Measurements from ENCODE around the gene CD109. TPM values are rescaled to one million over a fixed set of nuclear protein-coding genes. Genes with fewer than 3 reads are reported as not detected.
"Not testable (repeated sequence)": the region's sequence is repeated elsewhere in the genome, so short reads cannot be mapped to it uniquely, and the experiment has no call there.

Gene CD109
- total RNA-seq, 1 donor from 2014 or later = 7.6 TPM

DNA sequence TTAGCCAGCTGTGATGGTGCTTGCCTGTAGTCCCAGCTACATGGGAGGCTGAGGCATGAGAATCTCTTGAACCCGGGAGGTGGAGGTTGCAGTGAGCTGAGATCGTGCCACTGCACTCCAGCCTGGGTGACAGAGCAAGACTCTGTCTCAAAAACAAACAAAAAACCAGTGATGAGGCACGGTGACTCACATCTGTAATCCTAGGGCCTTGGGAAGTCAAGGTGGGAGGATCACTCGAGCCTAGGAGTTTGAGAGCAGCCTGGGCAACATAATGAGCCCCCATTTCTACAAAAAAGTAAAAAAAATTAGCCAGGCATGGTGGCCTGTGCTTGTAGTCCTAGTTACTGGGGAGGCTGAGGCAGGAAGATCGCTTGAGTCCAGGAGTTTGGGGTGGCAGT is 19.1 kb downstream of the CD109 start:
- ATAC-seq; intact Hi-C loops (cut with micrococcal nuclease); DNase-seq: not testable (repeated sequence)

DNA sequence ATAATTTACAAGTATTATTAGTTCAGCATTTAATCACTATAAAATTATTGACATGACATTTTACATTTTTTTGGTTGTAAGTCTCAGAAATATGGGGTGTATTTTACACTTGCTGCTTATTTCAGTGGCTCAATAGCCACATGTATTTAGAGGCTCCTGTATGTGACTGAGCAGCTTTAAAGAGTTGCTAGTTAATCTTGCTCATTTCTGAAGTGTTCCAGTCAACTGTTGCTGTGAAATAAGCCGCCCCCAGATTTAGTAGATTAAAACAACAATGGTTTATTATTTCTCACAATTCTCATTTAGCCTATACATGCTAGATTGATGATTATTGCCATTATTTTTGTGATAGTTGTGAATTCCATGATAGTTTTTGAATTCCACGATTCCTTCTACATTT is 23.0 kb downstream of the CD109 start:
- DNase-seq (no peak), ATAC-seq (no peak)
- intact Hi-C loops (cut with micrococcal nuclease) = no loop called here

DNA sequence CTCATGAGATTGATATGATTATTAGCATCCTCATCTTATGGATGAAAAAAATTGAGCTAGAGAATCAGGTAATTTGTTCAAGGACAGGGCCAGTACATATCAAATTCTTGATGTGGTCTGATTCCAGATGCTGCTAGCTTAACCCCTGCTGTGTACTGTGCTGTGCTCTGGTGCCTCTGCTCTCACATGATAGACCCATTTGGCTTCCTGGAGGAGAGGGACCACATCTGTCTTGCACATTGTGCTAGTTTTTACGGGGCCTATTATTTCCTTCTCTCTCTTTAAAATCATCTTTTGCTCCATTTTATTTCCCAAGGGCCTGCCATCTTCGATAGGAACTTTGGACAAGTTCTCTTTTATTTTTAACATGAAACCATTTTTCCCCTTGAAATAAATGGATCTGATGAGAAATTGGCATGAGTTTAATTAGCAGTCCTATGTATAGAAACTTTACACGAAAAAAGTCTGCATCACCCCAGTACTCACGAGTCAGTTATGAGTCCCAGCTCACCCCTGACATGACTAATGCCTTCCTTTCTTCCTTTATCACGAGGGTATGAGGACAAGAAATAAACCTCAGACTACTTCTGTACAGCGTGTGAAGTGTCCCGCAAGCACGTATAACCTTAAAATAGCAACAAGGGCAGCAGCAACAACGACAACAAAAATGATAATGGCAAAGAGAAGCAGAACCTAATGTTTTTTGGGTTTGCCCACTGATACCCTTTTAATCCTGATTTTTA is 26.5 kb downstream of the CD109 start:
- DNase-seq (no peak), ATAC-seq (peak; percentile 96)
- intact Hi-C loops (cut with micrococcal nuclease) = no loop called here

DNA sequence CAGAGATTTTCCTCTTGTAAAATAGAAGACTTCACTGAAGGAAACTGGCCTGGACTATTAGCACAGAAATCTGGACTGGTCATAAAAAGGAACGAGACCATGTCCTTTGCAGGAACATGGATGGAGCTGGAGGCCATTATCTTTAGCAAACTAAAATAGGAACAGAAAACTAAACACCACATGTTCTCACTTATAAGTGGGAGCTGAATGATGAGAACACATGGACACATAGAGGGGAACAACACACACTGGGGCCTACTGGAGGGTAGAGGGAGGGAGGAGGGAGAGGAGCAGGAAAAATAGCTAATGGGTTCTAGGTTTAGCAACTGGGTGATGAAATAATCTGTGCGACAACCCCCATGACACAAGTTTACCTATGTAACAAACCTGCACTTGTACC is 27.5 kb downstream of the CD109 start:
- DNase-seq; intact Hi-C loops (cut with micrococcal nuclease): not testable (repeated sequence)
- ATAC-seq = peak; percentile 88

DNA sequence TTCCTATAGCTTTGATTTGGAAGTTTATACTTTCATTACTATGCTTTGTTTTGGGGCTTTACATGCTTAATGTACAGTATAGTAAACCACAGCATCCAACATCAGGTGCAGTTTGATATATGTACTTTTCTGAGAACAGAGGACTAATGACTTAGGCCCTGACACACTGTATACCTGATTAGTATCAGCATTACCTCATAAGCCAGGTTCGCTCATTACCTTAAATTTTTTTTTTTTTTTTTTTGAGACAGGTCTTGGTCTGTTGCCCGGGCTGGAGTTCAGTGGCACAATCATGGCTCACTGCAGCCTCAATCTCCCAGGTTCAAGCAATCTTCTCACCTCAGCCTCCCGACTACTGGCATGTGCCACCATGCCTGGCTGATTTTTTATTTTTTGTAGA is 28.4 kb downstream of the CD109 start:
- intact Hi-C loops (cut with micrococcal nuclease) = no loop called here
- DNase-seq (no peak), ATAC-seq (no peak)

DNA sequence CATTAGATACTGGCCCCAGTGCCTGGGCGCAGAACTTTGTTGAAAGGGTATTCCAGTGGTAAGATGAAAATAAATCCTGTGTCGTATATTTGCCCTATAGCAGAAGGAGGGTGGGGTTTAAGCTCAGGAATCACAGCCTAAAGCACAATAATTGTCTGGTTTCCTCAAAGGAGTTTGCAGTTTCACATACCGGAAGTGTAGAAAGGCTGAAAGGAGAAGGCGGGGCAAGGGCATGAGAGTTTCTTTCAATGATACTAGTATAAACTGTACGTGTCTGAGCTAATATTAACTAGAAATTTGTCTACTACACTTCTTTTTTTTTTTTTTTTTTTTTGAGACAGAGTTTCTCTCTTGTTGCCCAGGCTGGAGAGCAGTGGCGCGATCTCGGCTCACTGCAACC is 29.2 kb downstream of the CD109 start:
- intact Hi-C loops (cut with micrococcal nuclease); ATAC-seq; DNase-seq: not testable (repeated sequence)

DNA sequence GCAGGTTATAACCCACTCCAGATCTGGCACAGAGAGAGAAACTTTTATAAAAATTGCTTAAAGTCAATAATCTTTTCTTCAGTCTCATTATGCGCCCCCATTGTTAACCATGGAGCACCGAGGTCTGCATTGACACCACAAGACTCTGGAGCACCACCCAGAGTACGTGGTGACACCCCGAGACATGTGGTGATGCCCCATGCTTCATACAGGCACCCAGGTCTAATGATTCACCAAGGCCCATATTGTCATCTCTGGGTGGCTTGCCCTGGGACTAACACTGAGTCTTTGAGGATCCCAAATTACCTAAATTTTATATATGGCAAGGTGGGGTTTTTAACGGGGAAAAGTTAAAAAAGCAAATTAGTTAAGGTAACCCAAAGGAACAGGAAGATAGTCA is 31.1 kb downstream of the CD109 start:
- ATAC-seq (no peak), DNase-seq (no peak)
- intact Hi-C loops (cut with micrococcal nuclease) = no loop called here

DNA sequence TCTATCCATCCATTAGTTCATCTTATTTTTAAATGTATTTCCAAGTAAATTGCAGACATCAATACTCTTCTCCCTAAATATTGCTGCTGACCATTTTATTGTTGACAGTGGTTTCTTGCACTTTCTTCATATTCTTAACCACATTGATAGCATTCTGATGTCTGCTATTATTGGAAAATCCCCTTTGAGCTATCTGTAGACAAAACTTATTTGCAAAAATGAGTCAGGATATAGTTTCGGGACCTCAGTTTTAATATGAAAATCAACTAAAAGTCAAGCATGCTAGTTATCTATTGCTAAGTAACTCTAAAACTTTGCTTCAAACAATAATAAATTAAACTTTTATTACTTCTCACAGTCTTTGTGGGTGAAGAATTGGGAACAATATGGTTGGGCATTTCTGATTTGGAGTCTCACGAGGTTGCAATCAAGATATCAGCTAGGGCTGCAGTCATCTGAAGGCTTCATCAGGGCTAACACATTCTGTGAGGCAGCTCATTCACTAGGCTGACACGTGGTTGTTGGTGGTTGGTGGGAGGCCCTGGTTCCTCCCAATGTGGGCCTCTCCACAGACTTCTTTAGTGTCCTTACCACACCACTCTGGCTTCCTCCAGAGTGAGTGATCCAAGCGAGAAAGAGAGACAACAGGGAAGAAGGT is 32.7 kb downstream of the CD109 start:
- DNase-seq (no peak), ATAC-seq (no peak)
- intact Hi-C loops (cut with micrococcal nuclease) = no loop called here

DNA sequence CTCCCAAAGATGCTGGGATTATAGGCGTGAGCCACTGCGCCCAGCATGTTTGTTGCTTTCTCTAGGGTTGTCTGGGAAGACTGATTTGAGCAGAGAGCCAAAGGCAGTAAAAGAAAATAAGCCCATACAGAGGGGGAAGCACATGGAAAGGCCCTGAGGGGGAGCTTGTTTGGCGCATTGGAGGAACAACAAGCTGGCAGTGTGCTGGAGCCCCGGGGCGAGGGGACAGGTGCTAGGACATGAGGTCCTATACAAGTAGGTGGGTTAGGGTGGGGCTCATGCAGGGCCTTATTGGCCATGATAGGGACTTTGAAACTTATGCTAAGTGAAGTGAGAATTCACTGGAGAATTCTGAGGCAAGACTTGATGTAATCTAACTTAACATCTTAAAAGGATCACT is 35.3 kb downstream of the CD109 start:
- ATAC-seq = no peak

DNA sequence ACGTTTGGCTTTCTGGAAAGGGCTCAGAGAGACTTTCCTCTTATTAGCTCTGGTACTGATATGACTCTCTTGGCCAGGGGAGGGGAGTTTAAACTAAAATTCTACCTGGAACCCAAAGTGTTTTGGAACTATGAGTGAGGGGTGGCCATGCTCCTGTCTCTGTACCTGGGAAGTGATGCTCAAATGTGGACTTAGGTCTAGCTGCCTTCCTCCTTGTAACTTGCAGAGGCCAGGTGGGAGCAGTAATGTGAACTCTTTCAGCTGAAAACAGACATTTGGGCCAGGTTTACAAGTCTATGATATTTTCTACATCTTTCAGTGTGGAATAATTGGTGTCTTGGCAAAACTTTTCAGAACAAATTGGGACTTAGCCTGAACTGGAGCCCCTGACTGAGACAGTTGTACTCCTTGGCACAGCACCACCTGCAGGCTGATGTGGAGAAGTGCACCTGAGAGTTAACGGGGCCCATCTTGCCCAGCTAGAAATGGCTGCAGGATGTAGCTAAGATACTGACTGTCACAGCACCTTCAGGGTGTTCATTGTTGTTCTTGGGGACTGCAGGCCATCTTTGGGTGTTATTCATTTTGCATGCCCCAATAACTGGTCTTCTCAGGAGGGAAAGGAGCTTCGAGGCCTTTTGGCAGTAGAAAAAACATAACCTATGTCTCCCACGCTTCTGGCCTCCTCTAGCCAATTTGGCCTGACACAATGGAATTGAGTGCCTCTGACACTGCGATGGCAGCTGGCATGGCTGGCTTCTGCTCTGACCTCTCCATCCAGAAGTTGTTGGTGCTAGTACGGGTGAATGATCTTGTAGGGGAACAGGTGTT is 37.1 kb downstream of the CD109 start:
- intact Hi-C loops (cut with micrococcal nuclease) = loop anchor here (5.0 kb wide), 1 partner anchor 56 kb away; no protein-coding TSS in a partner anchor

More for the DNA sequence above, 35.3 kb downstream of the CD109 start:
- DNase-seq = no peak
- intact Hi-C loops (cut with micrococcal nuclease) = loop anchor here (5.0 kb wide), 1 partner anchor 54 kb away; no protein-coding TSS in a partner anchor

DNA sequence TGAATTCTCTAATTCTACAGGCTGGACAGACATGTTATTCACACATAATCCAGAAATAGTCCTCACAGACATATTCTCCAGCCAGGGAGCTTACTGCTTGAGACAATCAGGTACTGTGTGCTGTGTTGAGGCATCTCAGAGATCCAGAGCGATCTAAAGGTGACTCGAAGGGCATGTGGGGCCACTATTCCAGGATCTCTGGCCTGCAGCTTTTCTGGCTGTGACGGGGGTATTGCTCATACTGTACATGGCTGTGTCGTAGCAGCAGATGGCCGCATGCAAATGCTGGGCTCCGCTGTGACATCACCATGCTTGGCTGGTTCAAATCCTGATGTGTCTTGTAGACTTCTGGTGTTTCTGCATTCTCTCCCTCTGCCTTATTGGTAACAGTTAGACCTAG is 37.8 kb downstream of the CD109 start:
- intact Hi-C loops (cut with micrococcal nuclease) = loop anchor here (5.0 kb wide), 1 partner anchor 56 kb away; no protein-coding TSS in a partner anchor
- ATAC-seq = no peak
- no peak for DNase-seq

More for the DNA sequence above, 37.1 kb downstream of the CD109 start:
- DNase-seq (peak; percentile 53), ATAC-seq (peak; percentile 91)

DNA sequence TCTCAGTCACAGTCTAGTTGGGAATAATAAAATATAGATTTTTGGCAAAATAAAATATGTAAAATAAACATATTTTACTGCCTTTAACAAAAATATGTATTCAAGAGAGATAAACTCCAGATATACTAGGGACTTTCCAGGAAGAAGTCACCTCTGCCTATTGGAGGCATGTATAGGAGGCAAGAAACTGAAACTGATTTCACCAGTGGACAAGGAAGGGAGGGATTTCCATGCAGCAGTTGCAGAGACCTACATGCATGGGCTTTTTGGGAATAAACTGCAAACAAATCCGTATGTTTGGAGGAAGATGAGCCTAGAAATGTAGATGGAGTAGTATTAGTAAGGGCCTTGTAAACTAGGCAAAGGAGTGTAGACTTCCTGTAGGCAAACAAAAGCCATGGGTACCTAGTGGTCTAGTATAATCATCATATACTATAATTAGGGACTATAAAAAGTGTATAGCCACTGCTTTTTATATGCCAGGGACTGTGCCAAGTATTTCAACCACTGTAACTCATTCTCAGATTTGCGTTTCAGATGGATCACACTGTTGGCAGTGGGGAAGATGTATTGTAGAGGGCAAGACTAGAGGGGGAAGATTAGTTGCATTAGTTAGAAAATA is 38.9 kb downstream of the CD109 start:
- no peak for DNase-seq
- no peak for ATAC-seq
- intact Hi-C loops (cut with micrococcal nuclease) = loop anchor here (5.0 kb wide), 2 partner anchors 58 to 1477 kb away; no protein-coding TSS in a partner anchor

DNA sequence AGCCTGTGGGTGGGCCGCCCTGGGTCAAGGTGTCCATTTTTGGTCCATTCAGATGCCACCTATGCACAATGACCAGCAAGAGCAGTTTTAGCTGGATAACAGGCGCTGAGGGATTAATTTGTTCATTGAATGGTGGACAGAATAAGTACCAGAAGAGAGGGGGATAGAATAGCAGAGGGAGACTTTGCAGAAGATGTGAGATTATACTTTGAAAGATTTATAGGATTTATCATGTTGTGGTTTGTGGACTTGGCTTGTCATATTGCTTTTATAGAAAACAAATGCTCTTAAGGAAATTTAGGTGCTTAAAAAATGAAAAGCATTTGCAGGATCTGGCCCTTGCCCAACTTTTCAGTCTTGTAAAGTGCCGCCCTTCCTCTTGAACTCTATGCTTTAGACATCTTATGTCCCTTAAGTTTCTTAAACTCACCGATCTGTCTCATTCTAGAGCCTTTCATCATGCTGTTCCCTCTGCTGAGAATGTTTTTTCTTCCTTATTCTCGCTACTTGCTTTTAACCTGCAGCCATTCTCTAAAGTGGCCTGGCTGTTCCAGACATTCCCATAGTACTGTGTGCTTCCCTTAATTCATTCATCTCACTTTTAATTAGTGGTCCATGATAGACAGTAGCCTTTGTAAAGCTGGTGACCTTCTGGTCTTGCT is 42.5 kb downstream of the CD109 start:
- DNase-seq (no peak), ATAC-seq (no peak)
- intact Hi-C loops (cut with micrococcal nuclease) = loop anchor here (5.0 kb wide), 1 partner anchor 1474 kb away; no protein-coding TSS in a partner anchor

DNA sequence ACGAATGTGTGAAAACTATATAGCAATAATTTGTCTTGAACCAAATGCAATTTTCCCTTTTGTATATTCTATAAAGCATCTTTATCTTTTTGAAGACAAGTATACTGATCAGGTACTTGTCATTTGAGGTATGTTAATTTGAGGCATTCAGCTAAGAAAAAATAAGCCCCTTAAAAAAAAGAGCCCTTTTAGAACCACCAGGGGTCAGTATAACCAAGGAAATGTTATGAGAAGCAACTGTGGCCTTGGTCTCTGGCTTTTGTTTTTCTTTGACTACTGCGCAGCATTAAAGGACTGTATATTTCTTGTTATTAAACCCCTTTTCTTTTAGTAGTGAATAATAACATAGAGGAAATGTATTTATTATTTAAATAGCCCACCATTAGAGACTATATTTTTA is 43.1 kb downstream of the CD109 start:
- DNase-seq (no peak), ATAC-seq (peak; percentile 70)
- intact Hi-C loops (cut with micrococcal nuclease) = loop anchor here (5.0 kb wide), 1 partner anchor 1473 kb away; no protein-coding TSS in a partner anchor

DNA sequence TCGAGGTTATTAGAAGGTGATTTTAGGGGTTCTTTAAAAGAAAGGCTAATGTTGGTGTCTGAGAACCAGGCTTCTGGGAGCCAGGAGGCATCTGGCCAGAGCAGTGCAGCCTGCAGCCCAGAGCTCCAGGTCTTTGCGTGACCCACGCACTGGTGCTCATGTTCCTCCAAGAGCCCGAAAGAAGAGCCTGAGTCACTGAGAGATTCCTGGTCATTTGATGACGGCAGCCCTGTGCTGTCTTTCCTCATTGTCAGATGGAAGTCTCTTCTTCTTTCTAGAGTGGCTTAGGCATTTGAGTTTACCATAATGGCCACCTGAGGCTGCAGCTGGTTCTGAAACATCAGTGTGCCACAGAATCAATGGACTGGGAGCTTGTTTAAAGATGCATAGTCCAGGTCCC is 46.4 kb downstream of the CD109 start:
- intact Hi-C loops (cut with micrococcal nuclease) = no loop called here
- DNase-seq (no peak), ATAC-seq (no peak)

DNA sequence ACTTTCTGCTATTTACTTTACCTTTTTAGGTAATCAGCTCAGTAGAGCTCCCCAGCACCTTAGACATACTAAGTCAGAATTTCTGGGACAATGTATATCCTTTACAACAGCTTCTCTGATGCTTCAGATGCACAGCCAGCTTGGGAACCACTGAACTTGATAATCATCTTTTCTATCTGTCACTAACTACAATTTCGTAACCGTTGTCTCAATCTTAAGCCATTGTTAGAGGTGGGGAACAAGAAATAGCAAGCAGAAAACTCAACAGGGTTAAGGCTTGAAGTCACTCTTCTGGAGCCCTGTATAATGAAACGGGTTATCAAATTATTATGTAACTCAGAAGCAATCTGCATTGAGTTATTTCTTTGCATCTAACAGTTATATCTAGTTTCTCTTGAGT is 47.1 kb downstream of the CD109 start:
- intact Hi-C loops (cut with micrococcal nuclease) = no loop called here
- DNase-seq = no peak
- no peak for ATAC-seq

DNA sequence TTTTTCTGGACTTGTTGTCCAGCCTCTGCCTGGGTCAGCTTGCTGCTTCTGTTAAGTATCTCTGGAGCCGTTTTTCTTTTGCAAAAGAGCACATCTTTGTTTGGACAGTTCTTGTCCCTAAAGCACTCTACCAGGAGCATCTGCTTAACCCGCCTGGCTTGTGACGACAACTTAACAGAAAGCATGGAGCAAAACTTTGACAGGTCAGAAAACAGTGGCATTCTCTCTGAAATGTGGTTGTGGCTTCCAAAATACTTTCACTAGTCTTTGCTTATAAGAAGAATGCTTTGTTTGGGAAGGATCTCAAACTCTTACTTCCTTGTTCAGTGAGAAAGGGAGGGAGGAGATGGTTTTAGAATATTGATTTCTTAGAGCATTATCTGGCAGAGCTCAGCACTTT is 47.6 kb downstream of the CD109 start:
- DNase-seq = no peak
- intact Hi-C loops (cut with micrococcal nuclease) = no loop called here
- ATAC-seq = no peak

DNA sequence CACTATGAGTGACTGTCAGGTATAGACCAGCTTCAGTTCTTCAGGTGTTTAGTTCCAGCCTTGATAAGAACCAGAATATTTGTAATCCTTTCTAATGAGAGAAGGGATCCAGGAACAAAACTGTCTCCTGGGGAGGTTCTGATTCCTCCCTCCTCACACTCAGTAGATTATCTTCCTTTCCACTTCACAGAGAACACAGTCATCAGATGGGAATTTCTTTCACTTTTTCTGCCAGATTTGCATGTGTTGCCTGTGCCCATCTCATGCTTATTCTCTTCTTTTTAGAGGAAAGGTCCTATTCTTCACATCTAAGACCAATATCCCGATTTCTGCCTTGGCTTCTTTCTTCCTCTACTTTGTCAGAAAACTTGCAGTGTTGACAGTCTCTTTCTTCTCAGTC is 50.8 kb downstream of the CD109 start:
- ATAC-seq (no peak), DNase-seq (no peak)
- intact Hi-C loops (cut with micrococcal nuclease) = no loop called here

DNA sequence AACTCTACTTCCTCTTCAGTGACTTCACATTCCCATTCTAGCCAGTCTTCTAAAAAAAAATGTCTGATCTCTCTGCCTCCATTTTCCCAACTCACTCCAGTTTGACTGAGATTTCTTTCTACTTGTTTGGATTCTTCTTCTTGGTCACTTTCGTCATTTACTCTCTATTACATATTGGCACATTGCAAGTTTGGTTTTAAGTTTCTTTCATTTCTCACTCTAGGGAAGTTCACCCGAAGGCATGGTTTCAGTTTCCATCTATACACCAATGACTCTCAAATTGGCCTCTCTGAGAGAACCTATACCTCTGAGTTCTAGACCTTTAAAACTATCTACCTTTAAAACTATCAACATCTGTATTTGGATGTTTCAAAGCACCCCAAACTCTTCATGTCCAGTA is 51.3 kb downstream of the CD109 start:
- intact Hi-C loops (cut with micrococcal nuclease) = no loop called here
- ATAC-seq = no peak
- DNase-seq = no peak

Data from left ventricle myocardium superior (tissue), 1 donor.